ENCODE results near the gene PGD.
"Not testable (repeated sequence)": the region's sequence is repeated elsewhere in the genome, so short reads cannot be mapped to it uniquely, and the experiment has no call there.

The PGD gene

GRCh38 chr1:10398734-10399443 lies at the start of gene PGD:
TSS of gene PGD (plus strand) at chr1:10399064. CDS start at chr1:10399118, 54 bp downstream.
- DNase-seq (ENCODE audit: low read depth in 3 of 3): peak; percentile 94 to 97 (median 95)

- no peak for DNase-seq (ENCODE audit: low read depth in 3 of 3)
Measured at GRCh38 chr1:10353282-10353681, 45.6 kb upstream of the PGD start.

- no peak for DNase-seq (ENCODE audit: low read depth in 3 of 3)
Measured at GRCh38 chr1:10353693-10354092, 45.2 kb upstream of the PGD start.

- DNase-seq (ENCODE audit: low read depth in 3 of 3): no peak
Measured at GRCh38 chr1:10360045-10360444, 38.8 kb upstream of the PGD start.

GRCh38 chr1:10361515-10361914 lies 37.3 kb upstream of the PGD start:
- no peak for DNase-seq (ENCODE audit: low read depth in 3 of 3)

- DNase-seq (ENCODE audit: low read depth in 3 of 3): no peak
Measured at GRCh38 chr1:10368194-10368593, 30.7 kb upstream of the PGD start.

GRCh38 chr1:10374442-10374860 lies 24.4 kb upstream of the PGD start:
- DNase-seq (ENCODE audit: low read depth in 3 of 3): no peak

GRCh38 chr1:10377365-10378029 lies 21.4 kb upstream of the PGD start:
- DNase-seq (ENCODE audit: low read depth in 3 of 3): not testable (repeated sequence)

GRCh38 chr1:10378081-10378841 lies 20.6 kb upstream of the PGD start:
- no peak for DNase-seq (ENCODE audit: low read depth in 3 of 3)

- no peak for DNase-seq (ENCODE audit: low read depth in 3 of 3)
Measured at GRCh38 chr1:10379101-10379620, 19.7 kb upstream of the PGD start.

- no peak for DNase-seq (ENCODE audit: low read depth in 3 of 3)
Measured at GRCh38 chr1:10379676-10380075, 19.2 kb upstream of the PGD start.

GRCh38 chr1:10380594-10381275 lies 18.1 kb upstream of the PGD start:
- no peak for DNase-seq (ENCODE audit: low read depth in 3 of 3)

GRCh38 chr1:10383630-10384029 lies 15.2 kb upstream of the PGD start:
- no peak for DNase-seq (ENCODE audit: low read depth in 3 of 3)

- DNase-seq (ENCODE audit: low read depth in 3 of 3): no peak
Measured at GRCh38 chr1:10384219-10384618, 14.6 kb upstream of the PGD start.

GRCh38 chr1:10386761-10387676 lies 11.8 kb upstream of the PGD start:
- DNase-seq (ENCODE audit: low read depth in 3 of 3): no peak

- no peak for DNase-seq (ENCODE audit: low read depth in 3 of 3)
Measured at GRCh38 chr1:10387677-10388386, 11.0 kb upstream of the PGD start.

GRCh38 chr1:10388387-10388715 lies 10.5 kb upstream of the PGD start:
- no peak for DNase-seq (ENCODE audit: low read depth in 3 of 3)

GRCh38 chr1:10389271-10389973 lies 9.4 kb upstream of the PGD start:
- no peak for DNase-seq (ENCODE audit: low read depth in 3 of 3)

GRCh38 chr1:10396870-10397269 lies 2.0 kb upstream of the PGD start:
- no peak for DNase-seq (ENCODE audit: low read depth in 3 of 3)

- DNase-seq (ENCODE audit: low read depth in 3 of 3): no peak
Measured at GRCh38 chr1:10398278-10398733, 558 bp upstream of the PGD start.

All from stimulated activated CD4-positive, alpha-beta T cell treated with anti-CD3 and anti-CD28 coated beads, TNF-alpha, amount 100 ng/mL, for 4 hours (primary cell).